GM18520 (cell line): ENCODE data around the gene S100A11.
A peak's percentile ranks its signal among the peaks of the same experiment; 100 is the strongest.
"Not testable (repeated sequence)": the region's sequence is repeated elsewhere in the genome, so short reads cannot be mapped to it uniquely, and the experiment has no call there.

Experiments used
- ATAC-seq: cut with Tn5 transposase; IDR thresholded peaks from one replicate; pipeline ENCODE4 v1.9.1; 2021; ENCODE audit not compliant: unreplicated experiment

Gene S100A11

GRCh38 chr1:152036267-152037216 lies at the start of gene S100A11:
TSS of gene S100A11 (minus strand) at chr1:152037004. CDS start at chr1:152036915, 89 bp downstream.
- no peak for ATAC-seq

GRCh38 chr1:152084853-152085252 lies 48.0 kb upstream of the S100A11 start:
- no peak for ATAC-seq

DNA sequence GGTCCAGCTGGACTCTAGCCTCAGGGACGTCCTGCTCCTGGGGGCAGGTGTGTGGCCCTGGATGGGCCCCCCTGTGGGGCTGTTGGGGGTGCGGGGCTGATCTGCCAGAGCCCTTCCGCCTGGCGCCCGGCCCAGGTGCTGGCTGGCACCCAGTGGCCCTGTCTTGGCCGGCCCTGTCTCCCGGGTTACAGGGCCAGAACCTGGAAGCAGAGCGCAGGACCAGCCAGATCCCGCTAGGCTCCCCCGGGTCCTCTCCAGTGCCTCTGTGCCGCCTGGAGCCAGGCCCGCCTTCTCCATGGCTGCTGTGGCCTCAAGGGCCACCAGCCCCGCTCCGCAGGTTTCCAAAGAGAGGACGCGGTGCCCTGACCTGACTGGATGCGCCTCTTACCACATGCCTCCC lies 44.2 kb upstream of the S100A11 start:
- not testable (repeated sequence) for ATAC-seq

DNA sequence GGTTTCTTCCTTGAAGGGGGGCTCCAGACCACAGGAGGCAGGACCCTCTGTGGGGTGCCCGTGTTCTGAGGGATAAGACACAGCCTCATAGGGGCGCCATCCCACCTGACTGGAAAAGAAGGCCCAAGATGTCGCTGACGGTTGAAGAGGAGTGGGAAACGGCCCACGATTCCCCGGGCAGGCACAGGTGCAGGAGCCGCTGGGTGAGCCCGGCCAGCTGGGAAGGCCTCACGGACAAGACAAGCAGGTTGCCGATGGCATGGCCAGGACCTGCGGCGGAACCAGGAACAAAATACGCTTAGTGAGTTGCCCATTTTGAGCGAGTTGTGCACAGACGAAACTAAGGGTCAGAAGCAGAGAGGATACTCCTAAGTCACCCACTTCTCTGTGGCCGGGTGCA lies 43.7 kb upstream of the S100A11 start:
- ATAC-seq: not testable (repeated sequence)

DNA sequence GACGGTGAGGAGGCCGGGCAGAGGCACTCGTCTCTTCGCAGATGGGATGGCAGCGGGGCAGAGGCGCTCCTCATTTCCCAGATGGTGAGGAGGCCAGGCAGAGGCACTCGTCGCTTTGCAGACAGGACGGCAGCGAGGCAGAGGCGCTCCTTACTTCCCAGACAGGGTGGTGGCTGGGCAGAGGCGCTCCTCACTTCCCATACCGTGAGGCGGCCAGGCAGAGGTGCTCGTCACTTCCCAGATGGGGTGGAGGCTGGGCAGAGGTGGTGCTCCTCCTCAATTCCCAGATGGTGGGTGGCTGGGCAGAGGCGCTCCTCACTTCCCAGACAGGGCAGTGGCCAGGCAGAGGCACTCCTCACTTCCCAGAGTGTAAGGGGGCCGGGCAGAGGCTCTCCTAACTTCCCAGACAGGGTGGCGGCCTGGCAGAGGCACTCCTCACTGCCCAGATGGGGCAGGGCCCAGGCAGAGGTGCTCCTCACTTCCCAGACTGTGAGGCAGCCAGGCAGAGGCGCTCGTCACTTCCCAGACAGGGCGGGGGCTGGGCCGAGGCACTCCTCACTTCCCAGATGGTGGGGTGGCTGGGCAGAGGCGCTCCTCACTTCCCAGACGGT lies 42.1 kb upstream of the S100A11 start:
- ATAC-seq: no peak

DNA sequence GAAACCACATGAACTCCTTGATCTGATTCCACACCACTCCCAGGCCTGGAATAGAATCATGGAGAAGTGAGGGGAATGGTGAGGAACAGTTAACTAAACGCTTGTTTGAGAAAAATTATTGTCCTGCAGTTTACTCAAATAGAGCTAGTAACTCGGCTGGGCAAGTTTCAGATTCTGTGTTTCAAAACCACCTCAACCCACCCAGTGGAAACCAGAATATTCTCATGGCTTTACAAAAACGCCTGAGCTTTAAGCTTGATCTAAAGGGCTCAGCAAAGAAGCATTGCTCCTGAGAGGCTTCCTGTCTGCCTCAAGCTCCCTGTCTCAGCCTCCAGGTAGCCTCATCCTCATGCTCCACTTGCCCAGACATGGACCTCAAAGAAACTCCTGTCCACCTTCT lies 35.5 kb upstream of the S100A11 start:
- ATAC-seq: no peak

DNA sequence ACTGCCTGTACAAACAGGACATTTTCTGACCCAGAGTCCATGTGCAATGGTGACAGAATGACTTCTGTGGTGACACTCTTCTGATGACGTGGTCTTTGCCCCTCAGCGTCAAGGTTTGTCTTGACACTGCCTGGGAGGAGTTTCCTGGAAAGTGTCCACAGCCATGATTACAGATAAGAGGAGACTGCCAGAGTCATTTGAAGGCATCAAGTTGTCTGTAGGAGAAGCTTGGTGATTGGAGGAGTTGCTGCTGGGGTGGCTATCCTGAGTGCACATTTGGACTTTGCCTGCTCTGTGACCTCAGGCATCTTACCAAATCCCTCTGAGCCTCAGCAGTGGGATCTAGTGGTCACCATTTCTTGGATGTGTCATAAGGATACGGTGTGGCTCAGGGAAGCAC lies 34.3 kb upstream of the S100A11 start:
- ATAC-seq: no peak

DNA sequence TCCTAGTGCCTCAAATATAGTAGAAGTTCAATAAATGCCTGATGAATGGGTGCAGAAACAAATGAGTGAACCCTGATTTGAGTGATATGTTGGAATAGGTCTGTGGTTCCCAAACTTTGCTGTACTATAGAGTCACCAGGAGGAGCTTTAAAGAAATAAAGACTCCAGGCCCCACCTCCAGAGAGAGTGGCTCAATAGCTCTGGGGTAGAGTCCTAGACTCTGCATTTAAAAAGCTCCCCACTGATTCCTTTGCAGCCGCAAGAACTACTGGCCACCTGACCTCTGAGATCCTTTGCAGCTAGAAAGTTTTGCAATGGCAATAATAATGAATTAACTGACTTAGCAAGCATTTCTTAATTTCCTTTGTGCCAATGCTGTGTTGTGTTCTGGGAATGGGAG lies 31.1 kb upstream of the S100A11 start:
- ATAC-seq: no peak

DNA sequence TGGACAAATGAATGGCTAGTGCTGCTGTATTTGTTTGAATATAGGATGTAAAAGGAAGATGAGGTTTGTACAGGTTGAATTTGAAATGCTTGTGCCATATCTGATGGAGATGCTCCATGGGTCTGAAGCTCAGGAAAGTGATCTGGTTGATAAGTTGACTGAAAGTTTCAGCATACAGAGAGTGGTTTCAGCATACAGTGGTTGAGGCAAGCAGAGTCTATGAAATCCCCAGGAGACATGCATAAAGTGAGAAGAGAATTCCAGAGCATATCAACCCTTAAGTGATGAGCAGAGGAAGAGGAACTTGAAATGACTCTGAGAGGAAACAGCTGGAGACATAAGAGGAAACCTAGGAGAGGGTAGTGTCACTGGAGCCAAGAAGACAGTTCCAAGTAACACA lies 30.3 kb upstream of the S100A11 start:
- ATAC-seq: no peak

DNA sequence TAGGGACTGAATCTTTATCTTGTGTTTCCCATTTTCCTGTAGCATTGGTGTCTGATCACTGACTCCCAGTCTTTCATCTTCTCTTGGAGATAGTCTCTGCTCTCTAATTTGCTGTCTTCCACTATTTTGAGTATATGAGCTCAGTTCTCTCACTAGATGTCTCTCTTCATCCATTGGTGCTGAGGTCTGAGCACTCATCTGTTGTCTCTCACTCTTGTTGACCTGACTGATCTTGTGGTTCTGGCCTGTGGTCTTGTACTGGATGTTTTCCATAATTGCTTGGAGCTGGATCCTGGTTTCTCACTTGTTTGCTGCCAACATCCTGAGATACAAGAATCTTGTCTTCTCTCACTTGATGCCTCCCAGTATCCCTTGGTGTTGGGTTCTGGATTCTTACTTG lies 25.1 kb upstream of the S100A11 start:
- no peak for ATAC-seq

GRCh38 chr1:152053375-152053774 lies 16.6 kb upstream of the S100A11 start:
- no peak for ATAC-seq

DNA sequence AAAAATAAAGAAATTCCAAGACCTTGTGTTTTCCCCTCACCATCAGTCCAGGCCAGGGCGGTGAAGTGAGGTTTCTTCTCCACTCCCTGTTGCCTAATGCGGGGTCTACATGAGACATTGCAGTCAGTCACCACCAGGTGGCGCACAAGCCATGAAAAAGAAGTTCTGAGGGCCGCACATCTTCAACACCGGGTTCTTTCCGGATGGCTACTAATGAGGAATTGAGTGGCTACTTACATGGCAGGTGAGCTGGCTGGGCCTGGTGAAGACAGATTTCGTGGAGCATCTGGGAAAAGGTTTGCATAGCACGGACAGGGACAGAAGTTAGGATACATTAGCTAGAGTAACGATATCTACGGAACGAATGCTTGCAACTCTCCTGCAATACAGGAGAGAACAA lies 15.8 kb upstream of the S100A11 start:
- ATAC-seq: no peak

DNA sequence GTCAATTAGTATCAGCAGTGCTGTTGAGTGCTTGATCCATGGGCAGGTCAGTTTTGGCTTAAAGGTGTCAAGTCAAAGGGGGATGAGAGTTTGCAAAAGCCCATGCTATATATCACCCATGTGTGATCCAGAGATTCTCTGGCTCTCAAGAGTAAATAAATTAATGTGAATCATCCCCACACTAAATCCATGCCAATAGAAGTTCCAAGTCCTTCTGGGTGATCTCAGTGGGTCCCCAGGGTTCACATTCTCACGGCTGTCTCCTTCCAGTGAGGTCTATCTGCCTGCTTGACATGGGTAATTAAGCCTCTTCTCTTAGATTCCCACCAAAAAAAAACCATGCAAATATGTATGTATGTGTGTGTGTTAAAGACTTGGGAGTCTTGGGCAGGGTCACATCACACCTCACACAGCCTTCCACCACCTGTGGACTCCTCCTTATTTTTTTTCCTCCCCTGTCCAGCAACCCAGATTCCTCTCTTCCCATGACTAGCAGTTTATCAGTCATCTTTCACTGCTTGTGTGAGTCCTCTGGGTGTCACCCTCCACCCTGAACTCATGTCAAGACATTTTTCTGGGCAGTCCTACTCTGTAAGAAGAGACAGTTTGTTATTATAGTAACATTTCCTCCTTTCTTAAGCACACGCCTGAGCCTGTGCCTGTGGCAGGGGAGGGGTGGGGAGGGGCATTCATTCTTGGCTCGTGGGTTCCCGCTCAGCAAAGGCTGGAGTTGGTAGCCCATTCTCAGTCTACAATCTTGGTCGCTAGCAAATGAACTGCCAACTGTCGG lies 14.3 kb upstream of the S100A11 start:
- no peak for ATAC-seq

DNA sequence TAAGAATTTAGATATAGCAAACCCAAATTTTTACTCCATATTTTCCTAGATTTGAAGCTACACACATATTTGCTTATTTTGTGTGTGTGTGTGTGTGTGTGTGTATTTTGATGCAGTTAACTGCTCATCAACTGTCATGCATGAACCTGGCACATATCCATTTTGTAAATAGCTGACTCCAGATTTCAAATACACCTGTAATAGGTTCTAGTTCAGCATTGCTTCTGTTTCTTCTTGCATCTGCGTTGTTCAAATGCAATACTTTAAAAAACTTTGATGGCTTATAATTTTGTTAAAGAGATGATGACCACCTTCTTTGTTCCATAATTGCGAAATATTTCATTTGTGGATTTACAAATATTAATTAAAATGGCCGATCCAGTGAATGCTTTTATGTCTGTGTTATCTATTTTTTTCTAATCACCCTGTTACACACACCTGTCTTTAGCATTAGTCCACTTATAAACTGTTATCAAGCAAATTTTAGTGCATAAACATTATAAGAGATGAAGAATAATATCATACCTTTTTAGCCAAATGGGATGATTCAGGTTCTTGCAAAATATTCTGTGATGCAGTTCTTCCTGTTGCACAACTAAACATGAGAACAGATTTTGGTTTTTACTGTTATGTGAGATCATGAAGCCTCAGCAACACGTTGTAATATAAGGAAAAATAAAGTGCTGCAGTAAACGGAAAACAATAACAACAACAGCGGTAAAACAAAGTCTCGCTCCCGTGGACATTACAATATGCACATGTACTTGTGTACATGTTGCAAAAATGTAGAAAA lies 12.7 kb upstream of the S100A11 start:
- ATAC-seq: no peak

DNA sequence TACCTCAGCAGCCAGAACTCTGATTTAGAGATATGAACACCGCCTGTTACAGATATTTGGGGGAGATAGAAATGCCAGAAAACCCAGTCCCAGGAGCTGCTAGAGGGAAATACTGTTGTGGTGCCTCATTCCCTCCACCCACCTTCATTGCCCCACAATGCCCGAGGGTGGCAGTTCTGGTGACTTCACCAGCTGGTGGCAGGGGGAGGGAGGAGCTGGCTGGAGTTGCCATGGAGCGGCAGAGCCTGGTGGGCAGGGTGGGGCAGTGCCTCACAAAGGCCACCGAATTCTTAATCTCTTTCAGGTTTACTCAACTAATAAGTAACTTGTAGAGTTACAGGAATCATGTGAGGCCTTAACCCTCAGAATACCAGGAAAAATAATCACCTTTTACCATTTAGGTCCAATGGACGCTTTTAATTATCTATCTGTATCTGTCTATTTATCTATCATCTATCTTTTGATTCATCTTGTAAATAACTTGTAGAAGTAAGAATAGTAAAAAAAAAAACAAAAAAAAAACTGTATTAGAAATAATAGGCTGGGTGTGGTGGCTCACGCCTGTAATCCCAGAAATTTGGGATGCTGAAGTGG lies 11.7 kb upstream of the S100A11 start:
- ATAC-seq: peak; percentile 4

DNA sequence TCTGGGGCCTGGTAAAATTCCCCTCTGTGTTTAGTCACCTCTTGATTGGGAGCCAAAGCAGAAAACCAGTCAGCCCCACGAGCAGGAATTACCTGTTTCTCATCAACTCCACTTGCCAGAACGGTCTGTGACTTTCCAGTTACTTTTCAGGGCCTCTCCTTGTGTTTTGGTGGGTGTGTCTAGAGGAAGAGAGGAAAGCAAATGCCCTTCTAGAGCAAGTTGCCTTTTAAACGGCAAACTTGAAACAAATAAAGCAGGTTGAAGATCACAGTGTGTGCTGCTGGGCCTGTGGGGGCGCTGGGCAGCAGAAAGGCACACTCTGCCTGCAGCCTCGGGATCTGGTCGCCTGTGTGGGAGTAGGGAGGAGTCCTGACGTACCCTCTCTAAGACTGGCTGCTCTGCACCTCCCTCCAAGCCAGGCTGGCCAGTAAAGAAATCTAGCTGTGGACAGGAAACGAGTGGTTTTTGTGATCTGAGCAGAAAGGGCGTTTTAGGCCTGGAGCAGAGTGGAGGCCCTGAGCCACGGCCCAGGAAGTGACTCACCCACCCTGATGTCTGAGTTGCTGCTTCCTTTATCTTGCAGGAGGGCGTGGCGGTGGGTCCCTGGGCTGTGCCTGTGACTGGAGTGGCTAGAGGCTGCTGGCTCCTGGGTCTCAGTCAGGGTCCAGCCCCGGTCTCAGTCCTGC lies 11.1 kb upstream of the S100A11 start:
- peak; percentile 88 for ATAC-seq

DNA sequence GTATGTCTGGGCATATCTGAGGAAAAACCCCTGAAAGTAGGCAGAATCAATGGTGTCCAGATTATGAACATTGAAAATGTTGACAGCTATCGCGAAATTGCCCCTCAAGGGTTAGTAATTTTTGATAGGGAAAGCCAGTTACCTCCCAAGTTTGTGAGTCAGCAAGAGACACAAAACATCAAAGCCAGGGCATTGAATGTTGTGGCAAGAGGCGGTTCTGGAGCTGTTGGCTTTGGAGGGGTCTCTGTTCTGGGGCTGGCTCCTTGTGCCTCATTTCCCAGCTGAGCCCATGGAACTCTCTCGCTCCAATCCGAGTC lies 10.6 kb upstream of the S100A11 start:
- no peak for ATAC-seq

GRCh38 chr1:152044386-152044785 lies 7.6 kb upstream of the S100A11 start:
- no peak for ATAC-seq

GRCh38 chr1:152043870-152044269 lies 7.1 kb upstream of the S100A11 start:
- ATAC-seq: no peak

GRCh38 chr1:152042030-152042429 lies 5.2 kb upstream of the S100A11 start:
- no peak for ATAC-seq
